Measurements from ENCODE around the gene ZNF446.

Gene ZNF446

DNA sequence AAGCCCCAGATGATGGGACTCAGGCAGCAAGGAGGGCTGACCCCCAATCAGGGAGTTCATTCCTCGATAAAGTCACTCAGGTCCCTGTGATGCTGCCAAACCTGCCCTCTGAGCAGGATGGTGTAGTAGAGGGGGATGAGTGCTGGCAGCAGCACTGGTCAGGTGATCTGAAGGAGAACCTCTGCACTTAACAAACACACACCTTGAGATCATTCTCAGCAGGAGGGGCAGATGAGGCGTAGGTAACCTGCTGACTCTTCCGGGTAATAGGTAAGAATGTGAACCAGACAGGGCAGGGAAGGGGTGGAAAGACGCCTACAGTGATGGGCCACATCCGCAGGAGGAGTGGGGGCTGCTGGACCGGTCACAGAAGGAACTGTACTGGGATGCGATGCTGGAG, 3.2 kb downstream of the ZNF446 start:
- no peak overlapping the region for H3K4me3 ChIP-seq
- H3K9me3 ChIP-seq, result no peaks in the 10 kb centered on the region
- intact Hi-C loops (cut with DNase I; ENCODE audit: low total_unique reads), result loop anchor here (5.0 kb wide), 1 partner anchor 38 kb away; the partner anchor contains the start of gene ZBTB45
- no peak for DNase-seq
- H3K27me3 ChIP-seq, result no peaks in the 10 kb centered on the region
- TF ChIP-seq CTCF (IDR thresholded peaks at IDR 0.05), result no peak
- H3K4me1 ChIP-seq, result peaks cover 0 to 34% (median 25%) of the 10 kb centered on the region in 4 donors
- H3K36me3 ChIP-seq, result peaks cover 0 to 42% (median 27%) of the 10 kb centered on the region in 3 donors
- no peak overlapping the region for H3K27ac ChIP-seq

- Histone ChIP-seq H3K27me3 (no peaks in the 10 kb centered on the region), H3K4me1 (peaks cover 0 to 33% (median 23%) of the 10 kb centered on the region in 4 donors), H3K4me3 (no peak overlapping the region), H3K36me3 (peaks cover 0 to 42% (median 27%) of the 10 kb centered on the region in 3 donors), H3K9me3 (no peaks in the 10 kb centered on the region), H3K27ac (no peak overlapping the region)
- intact Hi-C loops (cut with DNase I; ENCODE audit: low total_unique reads), result loop anchor here (5.0 kb wide), 1 partner anchor 37 kb away; the partner anchor contains the start of gene ZBTB45
- DNase-seq, result no peak
- no peak for TF ChIP-seq CTCF (IDR thresholded peaks at IDR 0.05)
These were observed 3.8 kb downstream of the ZNF446 start for GRCh38 chr19:58479736-58480480.

DNA sequence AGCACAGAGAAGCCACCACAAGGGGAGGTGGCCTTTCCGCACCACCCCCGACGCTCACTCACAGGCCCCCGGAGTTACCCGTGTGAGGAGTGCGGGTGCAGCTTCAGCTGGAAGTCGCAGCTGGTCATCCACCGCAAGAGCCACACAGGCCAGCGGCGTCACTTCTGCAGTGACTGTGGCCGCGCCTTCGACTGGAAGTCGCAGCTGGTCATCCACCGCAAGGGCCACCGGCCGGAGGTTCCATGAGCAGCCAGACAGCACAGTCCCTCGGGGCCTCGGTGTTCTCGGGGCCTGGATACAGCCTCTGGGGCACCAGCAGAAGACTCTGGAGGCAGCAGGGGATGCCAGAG, 4.3 kb downstream of the ZNF446 start:
- TF ChIP-seq CTCF (IDR thresholded peaks at IDR 0.05), result no peak
- Histone ChIP-seq H3K9me3 (no peaks in the 10 kb centered on the region), H3K27ac (no peak overlapping the region), H3K4me1 (peaks cover 0 to 28% (median 18%) of the 10 kb centered on the region in 4 donors), H3K4me3 (no peak overlapping the region), H3K27me3 (no peaks in the 10 kb centered on the region), H3K36me3 (peaks cover 0 to 42% (median 27%) of the 10 kb centered on the region in 3 donors)
- DNase-seq, result no peak
- intact Hi-C loops (cut with DNase I; ENCODE audit: low total_unique reads), result no loop called here

- Histone ChIP-seq H3K27me3 (no peaks in the 10 kb centered on the region), H3K27ac (no peak overlapping the region), H3K4me1 (peaks cover 0 to 27% (median 17%) of the 10 kb centered on the region in 4 donors), H3K36me3 (peaks cover 0 to 42% (median 27%) of the 10 kb centered on the region in 3 donors), H3K9me3 (no peaks in the 10 kb centered on the region), H3K4me3 (no peak overlapping the region)
- no peak for TF ChIP-seq CTCF (IDR thresholded peaks at IDR 0.05)
- intact Hi-C loops (cut with DNase I; ENCODE audit: low total_unique reads), result no loop called here
- DNase-seq, result no peak
These were observed 4.7 kb downstream of the ZNF446 start for GRCh38 chr19:58480831-58481230.

- Histone ChIP-seq H3K27ac (no peak overlapping the region), H3K27me3 (no peaks in the 10 kb centered on the region), H3K4me3 (no peak overlapping the region), H3K4me1 (peaks cover 0 to 17% (median 8%) of the 10 kb centered on the region in 4 donors), H3K36me3 (peaks cover 0 to 42% (median 27%) of the 10 kb centered on the region in 3 donors), H3K9me3 (no peaks in the 10 kb centered on the region)
- intact Hi-C loops (cut with DNase I; ENCODE audit: low total_unique reads), result no loop called here
- DNase-seq, result no peak
- no peak for TF ChIP-seq CTCF (IDR thresholded peaks at IDR 0.05)
These were observed 6.2 kb downstream of the ZNF446 start for GRCh38 chr19:58482372-58482771.
